HepG2 (cell line): Measurements from ENCODE around the gene LZTR1. TPM values are rescaled to one million over a fixed set of nuclear protein-coding genes. Genes with fewer than 3 reads are reported as not detected.
A peak's percentile ranks its signal among the peaks of the same experiment; 100 is the strongest.

Experiments used
- BCL3 ChIP-seq: sonication (generic); formaldehyde crosslinking; IDR thresholded peaks from 2 replicates; pipeline ENCODE4 v1.5.1; 2020; ENCODE audit warnings: mild to moderate bottlenecking, missing genetic modification reagents, moderate library complexity
- CBFB ChIP-seq: sonication (generic); formaldehyde crosslinking; IDR thresholded peaks from 2 replicates; pipeline ENCODE4 v1.4.0; 2020; ENCODE audit warnings: missing genetic modification reagents
- CBX5 ChIP-seq: sonication (generic); formaldehyde crosslinking; IDR thresholded peaks from 2 replicates; pipeline ENCODE4 v1.4.0; 2020; ENCODE audit warnings: missing genetic modification reagents, borderline replicate concordance
- GPN1 ChIP-seq: sonication (generic); formaldehyde crosslinking; IDR thresholded peaks from 2 replicates; pipeline ENCODE4 v1.5.1; 2020; ENCODE audit warnings: missing genetic modification reagents, borderline replicate concordance
- HNF4G ChIP-seq, 2 experiments: sonication (generic) in 1 of 2; formaldehyde crosslinking in 1 of 2; IDR thresholded peaks; 2 replicates each; pipeline versions ENCODE4 v1.4.0 to v1.6.1; 2011 to 2020; ENCODE audit warnings: borderline replicate concordance in 2 of 2, low read depth in 2 of 2, mild to moderate bottlenecking in 2 of 2, low read length in 1 of 2, missing genetic modification reagents in 1 of 2, moderate library complexity in 1 of 2
- KLF13 ChIP-seq: sonication (generic); formaldehyde crosslinking; IDR thresholded peaks from 2 replicates; pipeline ENCODE4 v1.4.0; 2020; ENCODE audit warnings: mild to moderate bottlenecking, missing genetic modification reagents
- MIER3 ChIP-seq: IDR thresholded peaks from 2 replicates; pipeline ENCODE4 v1.6.1; 2016; ENCODE audit warnings: missing compliant biosample characterization, borderline replicate concordance
- POGZ ChIP-seq: sonication (generic); formaldehyde crosslinking; IDR thresholded peaks from 2 replicates; pipeline ENCODE4 v1.4.0; 2020; ENCODE audit warnings: mild to moderate bottlenecking, missing genetic modification reagents
- RAD51 ChIP-seq: fragments of 450-650 bp; IDR thresholded peaks from 2 replicates; pipeline ENCODE4 v1.6.1; 2016; ENCODE audit warnings: borderline replicate concordance
- RCOR2 ChIP-seq: IDR thresholded peaks from 2 replicates; pipeline ENCODE4 v1.6.1; 2016; ENCODE audit warnings: missing biosample characterization, missing genetic modification reagents
- REPIN1 ChIP-seq: sonication (generic); formaldehyde crosslinking; IDR thresholded peaks from 2 replicates; pipeline ENCODE4 v1.8.0; 2022; ENCODE audit warnings: missing genetic modification reagents, low read depth, mild to moderate bottlenecking, borderline replicate concordance
- SP140L ChIP-seq: sonication (generic); formaldehyde crosslinking; IDR thresholded peaks from 2 replicates; pipeline ENCODE4 v1.4.0; 2020; ENCODE audit warnings: missing genetic modification reagents, borderline replicate concordance
- SP4 ChIP-seq: sonication (generic); formaldehyde crosslinking; IDR thresholded peaks from 2 replicates; pipeline ENCODE4 v1.8.1; 2023; ENCODE audit warnings: mild to moderate bottlenecking, missing genetic modification reagents
- SRF ChIP-seq: IDR thresholded peaks from 2 replicates; pipeline ENCODE4 v1.6.1; 2011; ENCODE audit warnings: mild to moderate bottlenecking, low read depth, low read length, moderate library complexity
- SRY ChIP-seq: sonication (generic); formaldehyde crosslinking; IDR thresholded peaks from 2 replicates; pipeline ENCODE4 v1.8.0; 2022; ENCODE audit warnings: mild to moderate bottlenecking, missing genetic modification reagents
- ZMYM4 ChIP-seq: sonication (generic); formaldehyde crosslinking; IDR thresholded peaks from 2 replicates; pipeline ENCODE4 v1.8.1; 2023; ENCODE audit warnings: mild to moderate bottlenecking, missing genetic modification reagents
- ZNF230 ChIP-seq: sonication (generic); formaldehyde crosslinking; IDR thresholded peaks from 2 replicates; pipeline ENCODE4 v1.4.0; 2020; ENCODE audit warnings: mild to moderate bottlenecking, missing genetic modification reagents
- ZNF367 ChIP-seq: sonication (generic); formaldehyde crosslinking; IDR thresholded peaks from 2 replicates; pipeline ENCODE4 v1.4.0; 2020; ENCODE audit warnings: missing genetic modification reagents, borderline replicate concordance
- ZNF543 ChIP-seq: sonication (generic); formaldehyde crosslinking; IDR thresholded peaks from 2 replicates; pipeline ENCODE4 v1.4.0; 2020; ENCODE audit warnings: mild to moderate bottlenecking, missing genetic modification reagents
- ZNF550 ChIP-seq: sonication (generic); formaldehyde crosslinking; IDR thresholded peaks from 2 replicates; pipeline ENCODE4 v1.4.0; 2020; ENCODE audit warnings: mild to moderate bottlenecking, missing genetic modification reagents, borderline replicate concordance
- ZNF562 ChIP-seq: sonication (generic); formaldehyde crosslinking; IDR thresholded peaks from 2 replicates; pipeline ENCODE4 v1.8.0; 2022; ENCODE audit warnings: missing genetic modification reagents, borderline replicate concordance
- ZNF644 ChIP-seq: IDR thresholded peaks from 2 replicates; pipeline ENCODE4 v1.6.1; 2016; ENCODE audit warnings: low read depth
- ZNF878 ChIP-seq: sonication (generic); formaldehyde crosslinking; IDR thresholded peaks from 2 replicates; pipeline ENCODE4 v1.8.1; 2023; ENCODE audit warnings: mild to moderate bottlenecking, missing genetic modification reagents, moderate library complexity
- polyA plus RNA-seq, 8 experiments: library from polyadenylated mRNA; depleted of rRNA in 3 of 8; stranded (reverse) in 7 of 8; unstranded in 1 of 8; fragments of >200 nt; fragmentation: Illumina TruSeq in 4 of 8; extraction: Trizol in 4 of 8; gene quantifications; 2 replicates each; pipeline versions ENCODE4 v1.2.1 to v1.2.3, GENCODE V29; 2011 to 2016; ENCODE audit warnings: low read depth in 4 of 8, missing spikeins in 1 of 8, mixed read lengths in 1 of 8; ENCODE audit not compliant: insufficient read depth in 1 of 8
- total RNA-seq, 5 experiments: library from RNA; depleted of rRNA; stranded (reverse); fragments of >200 nt; fragmentation: Illumina TruSeq; extraction: Trizol; gene quantifications; 2 replicates each; pipeline ENCODE4 v1.2.3, GENCODE V29; 2016; ENCODE audit warnings: low read depth in 1 of 5
- TF ChIP-seq, protein P1 (sequence below): conservative IDR thresholded peaks from 2 replicates; pipeline ENCODE4 v1.6.1; 2018; ENCODE audit warnings: missing genetic modification reagents
- TF ChIP-seq, protein P2 (sequence below): sonication (generic); formaldehyde crosslinking; IDR thresholded peaks from 2 replicates; pipeline ENCODE4 v1.8.1; 2022; ENCODE audit warnings: mild to moderate bottlenecking, missing genetic modification reagents
- TF ChIP-seq, protein P3 (sequence below), 2 experiments: fragments of 450-650 bp in 1 of 2; sonication (generic) in 1 of 2; formaldehyde crosslinking; IDR thresholded peaks; 2 replicates each; pipeline versions ENCODE4 v1.5.0 to v1.8.0; 2020 to 2022; ENCODE audit warnings: mild to moderate bottlenecking in 1 of 2, missing genetic modification reagents in 1 of 2

LZTR1 gene
- total and polyA plus RNA-seq, 2 of the 13 experiments (the other 11 are each of a cell fraction or from before 2014, with no cell fraction given): 21.8 to 22.4 TPM

DNA sequence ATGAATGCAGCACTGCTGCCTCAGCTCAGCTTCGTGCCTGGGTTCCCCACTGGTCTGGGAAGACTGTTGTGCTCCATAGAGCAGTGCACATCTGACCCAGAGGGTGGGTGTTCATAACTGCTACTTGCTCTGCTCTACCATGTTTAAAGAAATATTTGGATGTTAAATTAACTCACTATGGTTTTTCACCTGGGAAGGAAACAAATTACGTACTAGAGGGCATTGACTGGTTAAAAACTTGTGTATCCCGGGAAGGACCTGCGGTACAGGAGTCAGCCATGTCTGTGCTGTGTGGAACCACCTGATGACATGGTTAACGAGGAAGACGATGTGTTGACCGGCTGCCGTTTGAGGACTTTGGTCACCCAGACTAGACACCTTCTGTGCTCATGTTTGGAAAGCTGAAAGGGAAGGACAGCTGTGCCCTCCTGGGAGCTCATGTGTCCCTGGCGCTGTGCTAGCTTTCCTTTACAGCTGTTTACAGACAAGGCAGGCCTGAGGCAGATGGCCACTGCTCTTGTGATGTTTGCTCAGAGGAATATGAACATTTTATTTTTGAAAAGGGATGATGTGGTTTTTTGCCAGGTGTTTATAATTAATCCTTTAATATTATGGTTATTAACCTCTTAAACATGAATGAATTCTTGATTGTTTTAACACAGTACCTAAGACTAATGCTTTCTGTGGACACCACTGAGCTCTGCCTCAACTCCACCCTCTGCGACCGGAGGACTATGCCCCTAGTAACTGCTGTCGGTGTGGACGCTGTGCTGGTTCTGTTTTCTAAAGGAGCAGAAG, 29.4 kb upstream of the LZTR1 start (continued):
- TF ChIP-seq BCL3 (CRISPR knock-in tag): 0 out of 2 replicates have a peak, but pooled peaks have one; percentile 23
- no peak for TF ChIP-seq ZNF562 (CRISPR knock-in tag)
- TF ChIP-seq RCOR2 (CRISPR knock-in tag): peak; percentile 12; the same call in 1 of the 2 replicates
- TF ChIP-seq REPIN1 (CRISPR knock-in tag): no peak
- TF ChIP-seq SP4 (CRISPR knock-in tag): 0 out of 2 replicates have a peak, but pooled peaks have one; percentile 8
- no peak for TF ChIP-seq ZNF878 (CRISPR knock-in tag)
- TF ChIP-seq ZNF367 (CRISPR knock-in tag): no peak
- TF ChIP-seq GPN1 (CRISPR knock-in tag): no peak
- TF ChIP-seq, protein P1, sequence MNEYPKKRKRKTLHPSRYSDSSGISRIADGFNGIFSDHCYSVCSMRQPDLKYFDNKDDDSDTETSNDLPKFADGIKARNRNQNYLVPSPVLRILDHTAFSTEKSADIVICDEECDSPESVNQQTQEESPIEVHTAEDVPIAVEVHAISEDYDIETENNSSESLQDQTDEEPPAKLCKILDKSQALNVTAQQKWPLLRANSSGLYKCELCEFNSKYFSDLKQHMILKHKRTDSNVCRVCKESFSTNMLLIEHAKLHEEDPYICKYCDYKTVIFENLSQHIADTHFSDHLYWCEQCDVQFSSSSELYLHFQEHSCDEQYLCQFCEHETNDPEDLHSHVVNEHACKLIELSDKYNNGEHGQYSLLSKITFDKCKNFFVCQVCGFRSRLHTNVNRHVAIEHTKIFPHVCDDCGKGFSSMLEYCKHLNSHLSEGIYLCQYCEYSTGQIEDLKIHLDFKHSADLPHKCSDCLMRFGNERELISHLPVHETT (CRISPR knock-in tag): no peak
- TF ChIP-seq SRF: no peak
- no peak for TF ChIP-seq ZNF550 (CRISPR knock-in tag)
- TF ChIP-seq SRY (CRISPR knock-in tag): no peak
- no peak for TF ChIP-seq SP140L (CRISPR knock-in tag)
- TF ChIP-seq MIER3: 0 out of 2 replicates have a peak, but pooled peaks have one; percentile 37
- TF ChIP-seq CBFB (CRISPR knock-in tag): no peak
- TF ChIP-seq CBX5 (CRISPR knock-in tag): peak; percentile 36; the same call in 1 of the 2 replicates
- TF ChIP-seq ZNF230 (CRISPR knock-in tag): 0 out of 2 replicates have a peak, but pooled peaks have one; percentile 1
- peak; percentile 65 for TF ChIP-seq ZMYM4 (CRISPR knock-in tag)
- TF ChIP-seq HNF4G (IDR thresholded peaks at IDR 0.05; ENCODE audit: borderline replicate concordance, low read depth, low read length): peak; percentile 77
- TF ChIP-seq HNF4G (CRISPR knock-in tag; IDR thresholded peaks at IDR 0.05; ENCODE audit: borderline replicate concordance, low read depth): peak; percentile 92
- no peak for TF ChIP-seq RAD51
- TF ChIP-seq KLF13 (CRISPR knock-in tag): no peak
- no peak for TF ChIP-seq ZNF543 (CRISPR knock-in tag)
- TF ChIP-seq, protein P2, sequence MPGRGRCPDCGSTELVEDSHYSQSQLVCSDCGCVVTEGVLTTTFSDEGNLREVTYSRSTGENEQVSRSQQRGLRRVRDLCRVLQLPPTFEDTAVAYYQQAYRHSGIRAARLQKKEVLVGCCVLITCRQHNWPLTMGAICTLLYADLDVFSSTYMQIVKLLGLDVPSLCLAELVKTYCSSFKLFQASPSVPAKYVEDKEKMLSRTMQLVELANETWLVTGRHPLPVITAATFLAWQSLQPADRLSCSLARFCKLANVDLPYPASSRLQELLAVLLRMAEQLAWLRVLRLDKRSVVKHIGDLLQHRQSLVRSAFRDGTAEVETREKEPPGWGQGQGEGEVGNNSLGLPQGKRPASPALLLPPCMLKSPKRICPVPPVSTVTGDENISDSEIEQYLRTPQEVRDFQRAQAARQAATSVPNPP (CRISPR knock-in tag): no peak
- 0 out of 2 replicates have a peak, but pooled peaks have one; percentile 12 for TF ChIP-seq POGZ (CRISPR knock-in tag)
- TF ChIP-seq, protein P3, sequence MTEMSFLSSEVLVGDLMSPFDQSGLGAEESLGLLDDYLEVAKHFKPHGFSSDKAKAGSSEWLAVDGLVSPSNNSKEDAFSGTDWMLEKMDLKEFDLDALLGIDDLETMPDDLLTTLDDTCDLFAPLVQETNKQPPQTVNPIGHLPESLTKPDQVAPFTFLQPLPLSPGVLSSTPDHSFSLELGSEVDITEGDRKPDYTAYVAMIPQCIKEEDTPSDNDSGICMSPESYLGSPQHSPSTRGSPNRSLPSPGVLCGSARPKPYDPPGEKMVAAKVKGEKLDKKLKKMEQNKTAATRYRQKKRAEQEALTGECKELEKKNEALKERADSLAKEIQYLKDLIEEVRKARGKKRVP (CRISPR knock-in tag; IDR thresholded peaks at IDR 0.05): peak in 1 of 2 experiments; percentile 67; a peak in 2 of 4 replicates
- TF ChIP-seq ZNF644 (CRISPR knock-in tag): peak; percentile 75
